HuH-7 (cell line): ENCODE data around the gene DPP7.

Experiments used
- DNase-seq: peaks from one replicate; pipeline ENCODE4 v3.0.0; 2011; ENCODE audit warnings: low spot score

Gene DPP7

DNA sequence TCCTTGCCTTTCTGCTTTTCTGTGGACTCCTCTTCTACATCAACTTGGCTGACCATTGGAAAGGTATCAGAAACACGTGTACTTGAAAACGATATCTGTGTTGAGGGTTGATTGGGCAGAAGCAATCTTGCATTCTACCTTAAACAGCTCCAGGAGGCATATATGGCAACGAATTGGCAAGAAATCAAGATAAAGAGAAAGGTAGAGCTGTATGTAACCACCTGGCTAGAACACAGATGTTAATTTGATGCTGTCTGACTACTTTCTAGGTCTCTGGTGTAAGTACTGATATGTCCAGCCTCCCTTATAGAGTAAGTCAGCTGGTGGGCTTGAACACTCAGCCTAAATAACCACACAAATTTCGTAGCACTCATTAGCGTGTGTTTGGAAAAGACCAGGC is 26.4 kb downstream of the DPP7 start:
- DNase-seq, result no peak

DNA sequence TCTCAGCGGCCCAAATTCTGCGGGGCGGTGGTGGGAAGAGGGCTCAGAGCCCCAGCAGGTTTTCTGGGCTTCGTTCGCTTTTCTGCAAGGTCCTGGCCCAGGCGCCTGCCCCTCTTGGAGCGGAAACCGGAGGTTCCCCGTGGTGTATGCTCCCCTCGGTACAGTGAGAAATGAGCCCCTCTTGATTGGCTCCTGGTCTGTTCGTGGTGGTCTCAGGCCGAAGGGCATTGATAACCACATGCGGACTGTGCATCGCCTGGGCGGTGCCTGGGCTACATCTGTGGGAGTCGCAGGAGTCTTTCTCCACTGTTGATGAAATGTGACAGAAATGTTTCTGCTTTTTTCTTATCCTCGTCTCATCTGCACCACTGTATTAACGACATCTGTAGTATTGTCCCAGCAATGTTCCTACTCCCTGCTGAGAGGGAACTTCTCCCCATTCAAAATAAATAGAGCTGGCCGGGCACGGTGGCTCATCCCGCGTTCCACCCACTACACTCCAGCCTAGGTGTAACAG is 27.1 kb downstream of the DPP7 start:
- DNase-seq, result no peak

DNA sequence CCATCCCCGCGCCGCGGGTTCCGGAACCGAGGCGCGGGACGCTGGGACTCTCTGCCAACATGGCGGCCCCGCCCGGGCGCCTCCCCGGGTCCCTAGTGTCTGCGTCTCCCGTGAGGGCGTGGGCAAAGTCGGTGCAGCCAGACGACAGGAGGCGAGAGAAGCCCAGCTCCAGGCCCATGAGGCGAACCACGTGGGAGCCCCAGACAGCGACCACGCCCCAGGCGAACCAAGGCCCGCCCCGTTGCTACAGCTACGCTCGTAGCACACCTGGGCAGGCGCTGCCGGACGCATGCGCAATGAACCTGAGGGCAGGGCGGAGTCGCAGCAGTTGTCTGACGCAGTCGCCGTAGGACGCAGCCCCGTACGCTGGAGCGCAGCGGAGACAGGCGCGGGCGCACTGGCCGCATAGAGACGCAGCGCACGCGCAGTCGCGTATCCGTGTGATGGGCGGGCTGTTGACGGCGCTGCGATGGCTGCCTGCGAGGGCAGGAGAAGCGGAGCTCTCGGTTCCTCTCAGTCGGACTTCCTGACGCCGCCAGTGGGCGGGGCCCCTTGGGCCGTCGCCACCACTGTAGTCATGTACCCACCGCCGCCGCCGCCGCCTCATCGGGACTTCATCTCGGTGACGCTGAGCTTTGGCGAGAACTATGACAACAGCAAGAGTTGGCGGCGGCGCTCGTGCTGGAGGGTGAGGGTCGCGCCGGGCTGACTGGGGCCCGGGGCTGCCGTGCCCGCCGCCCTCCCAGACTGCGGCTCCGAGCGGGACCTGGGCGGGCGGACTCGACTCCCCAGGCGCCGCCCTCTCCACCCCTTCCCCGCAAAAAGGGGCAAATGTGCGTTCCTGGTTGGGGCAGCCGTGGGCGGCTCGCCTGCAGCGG is 27.8 kb downstream of the DPP7 start, which contains the start of gene MAN1B1:
Gene MAN1B1, plus strand, starts transcription at position 455 of the 878 bp plus-strand sequence. Its CDS starts 15 bp downstream, at position 470.
- DNase-seq, result peak; percentile 99

DNA sequence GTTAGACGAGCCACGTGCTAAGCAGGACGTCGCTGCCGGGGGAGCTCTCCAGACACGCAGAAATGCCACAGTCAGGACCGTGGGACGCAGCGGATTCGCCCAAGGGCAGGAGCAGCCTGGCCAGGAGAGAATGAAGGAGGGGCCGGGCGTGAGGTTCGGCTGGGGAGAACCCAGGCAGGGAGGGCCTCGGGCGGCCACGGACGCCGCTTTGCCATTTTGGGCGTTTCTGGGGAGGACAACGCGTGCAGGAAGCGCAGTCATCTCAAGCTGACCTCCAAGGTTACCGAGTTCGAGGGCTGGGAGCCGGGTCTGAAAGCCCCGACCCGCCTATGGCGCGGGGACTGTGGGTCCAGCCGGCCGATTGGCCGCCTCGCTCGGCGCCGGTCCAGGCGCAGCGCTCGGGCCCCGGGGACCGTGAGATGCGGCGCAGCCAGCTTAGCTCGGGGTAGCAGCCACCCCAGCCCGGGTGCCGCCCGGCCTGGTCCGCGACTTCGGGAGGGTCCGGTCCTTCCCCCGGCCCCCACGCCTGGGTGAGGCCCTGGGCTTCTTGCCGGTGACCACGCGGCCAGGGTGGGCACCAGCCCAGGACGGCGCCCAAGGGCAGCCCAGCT is 28.5 kb downstream of the DPP7 start:
- peak; percentile 43 for DNase-seq

DNA sequence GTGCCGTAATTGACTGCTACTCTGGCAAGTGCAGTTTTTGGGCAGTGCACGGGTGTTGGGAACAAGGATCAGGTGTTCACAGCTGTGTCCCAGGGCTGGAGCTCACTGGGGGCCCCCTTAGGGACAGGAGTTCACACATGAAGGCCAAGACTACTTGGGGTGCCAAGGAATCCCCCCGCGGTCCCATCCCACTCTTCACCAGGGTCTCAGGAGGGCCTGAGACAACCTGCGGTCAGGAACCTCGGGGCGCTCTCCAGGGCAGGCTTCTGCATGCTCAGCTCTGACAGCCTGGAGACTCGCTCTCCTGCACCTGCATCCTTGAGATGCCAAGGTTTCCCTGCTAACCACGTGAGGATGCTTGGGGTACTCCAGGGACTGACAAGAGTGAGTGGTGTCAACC is 30.0 kb downstream of the DPP7 start:
- DNase-seq, result no peak

DNA sequence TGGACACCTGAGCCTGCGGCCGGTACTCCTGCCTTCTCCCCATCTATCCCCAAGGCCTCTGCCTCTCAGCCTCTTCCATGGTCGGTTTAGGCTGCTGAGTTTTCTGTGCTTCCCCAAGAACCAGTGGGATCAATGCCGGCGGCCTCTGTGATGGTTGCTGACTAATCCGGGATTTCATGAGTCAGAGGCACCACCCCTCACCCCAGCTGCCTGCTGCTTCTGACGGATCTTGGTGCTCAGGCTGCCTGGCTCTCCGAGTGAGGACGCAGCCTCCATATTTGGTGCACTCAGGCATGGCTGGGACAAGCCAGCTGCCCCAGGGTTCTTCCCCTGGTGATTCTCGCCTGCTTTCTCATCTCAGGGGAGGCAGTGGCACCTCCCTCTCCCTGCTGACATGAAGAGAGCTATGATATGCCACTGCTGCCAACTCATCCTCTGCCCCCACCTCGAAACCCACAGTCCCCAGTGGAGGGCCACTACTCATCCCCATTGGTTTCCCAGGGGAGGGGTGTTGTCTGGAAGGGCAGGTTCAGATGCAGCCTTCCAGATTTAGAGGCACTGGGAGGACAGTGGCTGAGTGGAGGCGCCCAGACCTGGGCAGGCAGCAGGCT is 31.0 kb downstream of the DPP7 start:
- no peak for DNase-seq

DNA sequence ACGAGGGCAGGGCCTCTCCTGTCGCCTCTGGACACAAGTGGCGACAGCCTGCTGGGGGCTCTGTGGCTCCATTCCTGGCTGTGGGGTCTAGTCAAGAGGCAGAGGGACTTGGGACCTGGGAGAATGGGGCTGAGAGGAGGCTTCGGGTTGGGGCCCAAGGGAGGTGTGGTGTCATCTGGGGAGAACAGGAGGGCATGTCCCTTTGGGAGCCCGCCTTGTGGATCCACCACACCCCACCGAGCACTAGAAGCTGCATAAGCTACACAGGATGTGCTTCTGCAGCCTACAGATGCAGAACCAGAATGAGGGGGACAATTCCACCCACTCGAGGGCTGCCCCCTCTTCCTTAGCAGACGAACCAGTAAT is 31.6 kb downstream of the DPP7 start:
- DNase-seq, result no peak

DNA sequence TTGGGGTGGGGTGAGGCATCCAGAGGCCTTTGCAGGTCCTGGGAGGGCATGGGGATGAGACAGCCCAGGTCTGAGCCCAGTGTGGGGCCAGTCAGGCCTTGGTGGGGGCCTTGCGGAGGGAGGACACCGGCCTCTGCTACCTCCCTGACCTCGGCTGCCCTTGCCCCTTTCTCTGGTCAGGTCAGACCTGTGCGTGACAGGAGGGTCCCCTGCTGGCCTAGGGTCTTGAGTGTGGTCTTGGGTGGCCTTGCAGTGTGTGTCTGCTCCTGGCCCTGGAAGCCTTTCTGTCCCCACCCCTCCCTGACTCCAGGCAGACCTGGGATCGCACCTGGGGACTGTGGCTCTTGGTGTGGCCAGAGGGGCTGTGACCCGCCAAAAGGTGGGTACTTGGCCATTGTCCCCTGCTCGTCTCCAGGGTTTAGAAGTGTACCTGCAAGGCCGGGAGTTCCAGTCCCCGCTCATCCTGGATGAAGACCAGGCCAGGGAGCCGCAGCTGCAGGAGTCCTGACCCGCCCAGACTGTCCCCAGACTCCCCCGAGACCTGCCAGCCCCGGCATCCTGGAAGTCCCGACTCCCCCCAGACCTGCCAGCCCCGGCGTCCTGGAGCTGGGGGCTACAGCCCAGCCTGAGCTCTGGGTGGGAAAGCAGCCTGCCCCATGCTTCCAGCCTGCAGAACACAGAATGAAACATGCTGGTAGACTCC is 32.2 kb downstream of the DPP7 start:
- no peak for DNase-seq

DNA sequence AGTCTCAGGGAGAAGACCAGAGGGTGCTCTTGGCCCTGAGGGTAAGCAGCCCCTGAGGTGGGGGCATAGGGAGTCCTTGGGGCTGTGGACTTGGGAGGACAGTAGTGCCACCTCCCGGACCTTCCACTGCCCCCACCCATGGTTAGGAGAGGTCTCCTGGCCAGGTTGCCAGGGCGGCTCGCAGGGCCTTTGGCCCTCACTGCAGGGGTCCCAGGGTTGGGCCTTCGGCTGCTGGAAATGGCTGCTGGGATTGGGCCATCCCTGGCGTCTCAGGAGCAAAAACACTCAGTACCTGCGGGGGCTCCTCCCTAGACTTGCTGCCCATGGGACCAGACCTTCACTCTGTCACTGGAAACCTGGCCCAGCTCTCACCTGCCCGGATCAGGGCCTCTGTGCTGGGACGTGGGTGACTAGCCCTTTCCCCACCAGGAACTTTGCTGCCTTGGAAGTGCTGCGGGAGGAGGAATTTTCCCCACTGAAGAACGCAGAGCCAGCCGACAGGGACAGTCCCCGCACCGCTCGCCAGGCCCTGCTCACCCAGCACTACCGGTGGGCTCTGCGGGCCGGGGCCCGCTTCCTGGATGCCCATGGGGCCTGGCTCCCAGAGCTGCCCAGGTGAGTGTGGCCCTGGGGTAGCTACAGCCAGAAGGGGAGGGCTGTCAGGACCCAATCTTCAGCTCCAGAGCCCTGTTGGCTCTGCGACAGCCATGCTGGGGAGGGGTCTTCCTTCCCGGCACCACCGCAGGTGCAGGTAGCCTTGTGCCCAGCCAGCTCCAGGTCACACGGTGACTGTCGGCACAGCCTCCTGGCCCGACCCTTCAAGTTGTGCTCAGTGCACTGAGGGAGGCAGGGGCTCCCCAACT is 34.0 kb downstream of the DPP7 start:
- DNase-seq, result no peak

DNA sequence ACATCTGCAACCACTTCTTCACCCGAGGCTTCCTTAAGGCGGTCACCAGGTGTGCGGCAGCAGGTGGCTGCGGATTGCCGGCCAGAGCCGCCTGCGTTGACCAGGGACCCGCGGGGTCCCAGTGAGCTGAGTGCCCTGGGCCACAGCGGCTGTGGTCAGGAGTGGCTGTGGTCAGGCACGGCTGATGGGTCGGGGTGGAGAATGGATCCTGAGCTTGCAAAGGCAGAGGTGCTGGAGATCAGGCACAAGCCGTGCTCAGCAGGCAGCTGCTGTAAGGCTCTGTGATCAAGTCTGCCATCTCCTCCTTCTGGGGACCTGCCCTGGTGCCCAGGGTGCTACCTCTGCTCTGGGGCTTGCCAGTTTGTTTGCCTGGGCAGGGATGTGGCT is 35.1 kb downstream of the DPP7 start:
- no peak for DNase-seq

DNA sequence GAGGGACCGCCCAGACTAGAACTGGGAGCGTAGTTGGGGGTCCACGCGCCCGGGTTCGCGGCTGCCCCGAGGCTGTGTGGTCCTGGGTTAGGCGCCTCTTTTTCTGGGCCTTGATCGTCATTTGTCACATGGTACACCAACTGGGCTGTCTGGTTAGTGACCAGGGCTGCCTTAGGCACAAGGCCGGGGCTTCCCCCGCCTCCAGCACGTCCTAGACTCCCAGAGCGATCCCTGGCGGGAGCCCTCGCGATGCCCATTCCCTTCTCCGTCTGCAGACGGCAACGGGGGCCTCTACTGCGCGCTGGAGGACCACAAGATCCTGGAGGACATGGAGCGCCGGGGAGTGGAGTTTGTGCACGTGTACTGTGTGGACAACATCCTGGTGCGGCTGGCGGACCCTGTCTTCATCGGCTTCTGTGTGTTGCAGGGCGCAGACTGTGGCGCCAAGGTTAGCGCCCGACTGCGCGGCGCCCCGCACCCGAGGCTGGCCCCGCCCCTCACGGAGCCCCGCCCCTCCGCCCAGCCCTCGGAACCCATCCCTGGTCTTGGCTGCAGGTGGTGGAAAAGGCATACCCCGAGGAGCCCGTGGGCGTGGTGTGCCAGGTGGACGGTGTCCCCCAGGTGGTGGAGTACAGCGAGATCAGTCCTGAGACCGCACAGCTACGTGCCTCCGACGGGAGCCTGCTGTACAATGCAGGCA is 35.7 kb downstream of the DPP7 start:
- DNase-seq, result no peak

DNA sequence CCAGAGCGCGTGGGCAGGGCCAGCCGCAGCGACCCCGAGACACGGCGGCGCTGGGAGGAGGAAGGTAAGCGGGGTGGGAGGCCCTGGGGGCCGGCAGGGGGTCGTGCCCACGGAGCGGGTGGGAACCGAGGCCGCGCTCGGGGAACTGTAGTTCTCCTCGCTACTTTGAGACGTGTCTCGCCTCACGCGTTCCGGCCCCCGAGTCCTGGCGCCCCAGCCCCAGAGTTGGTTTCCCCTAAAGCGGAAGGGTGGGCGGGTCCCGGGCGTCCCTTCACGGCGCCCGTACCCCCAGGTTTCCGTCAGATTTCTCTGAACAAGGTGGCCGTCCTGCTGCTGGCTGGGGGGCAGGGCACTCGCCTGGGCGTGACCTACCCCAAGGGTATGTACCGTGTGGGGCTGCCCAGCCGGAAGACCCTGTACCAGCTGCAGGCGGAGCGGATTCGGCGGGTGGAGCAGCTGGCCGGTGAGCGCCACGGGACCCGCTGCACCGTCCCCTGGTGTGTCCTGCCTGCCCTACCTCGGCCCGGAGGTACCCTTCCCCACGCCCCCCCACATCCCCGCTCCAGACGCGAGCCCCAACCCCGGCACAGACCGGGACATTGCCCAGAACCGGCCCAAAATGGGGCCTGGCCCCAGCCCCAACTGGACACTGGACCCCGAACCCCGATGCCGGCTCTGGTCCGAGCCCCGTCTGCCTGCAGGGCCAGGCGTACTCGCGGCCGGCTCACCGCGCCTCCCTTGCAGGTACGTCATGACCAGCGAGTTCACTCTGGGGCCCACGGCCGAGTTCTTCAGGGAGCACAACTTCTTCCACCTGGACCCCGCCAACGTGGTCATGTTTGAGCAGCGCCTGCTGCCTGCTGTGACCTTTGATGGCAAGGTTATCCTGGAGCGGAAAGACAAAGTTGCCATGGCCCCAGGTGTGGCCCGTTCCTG is 36.5 kb downstream of the DPP7 start:
- DNase-seq, result no peak

DNA sequence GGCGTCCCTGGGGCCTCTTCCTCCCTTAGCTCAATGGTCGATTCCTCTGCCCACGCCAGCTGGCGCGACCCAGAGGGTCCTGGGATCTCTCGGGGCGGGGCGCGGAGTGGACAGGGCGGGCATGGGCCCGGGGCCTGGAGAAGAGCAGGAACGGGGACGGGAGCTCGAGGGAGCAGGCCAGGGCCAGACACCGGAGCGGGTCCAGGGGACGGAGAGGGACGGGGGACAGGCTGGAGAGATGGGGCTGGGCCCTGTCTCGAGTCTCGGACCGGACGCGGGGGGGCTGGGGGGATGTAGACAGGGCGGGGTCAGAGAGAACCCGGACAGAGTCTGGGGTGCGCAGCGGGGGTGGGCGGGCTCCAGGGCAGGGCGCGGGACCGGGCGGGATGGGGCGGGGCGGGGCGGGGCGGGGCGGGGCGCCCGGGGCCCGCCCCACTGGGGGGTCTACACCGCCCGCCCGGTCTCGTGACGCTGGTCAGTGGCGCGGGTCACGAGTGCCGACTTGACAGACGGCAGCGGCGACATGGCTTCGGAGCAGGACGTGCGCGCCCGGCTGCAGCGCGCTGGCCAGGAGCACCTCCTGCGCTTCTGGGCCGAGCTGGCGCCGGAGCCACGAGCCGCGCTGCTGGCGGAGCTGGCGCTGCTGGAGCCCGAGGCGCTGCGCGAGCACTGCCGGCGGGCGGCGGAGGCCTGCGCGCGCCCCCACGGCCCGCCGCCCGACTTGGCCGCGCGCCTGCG is 37.4 kb downstream of the DPP7 start, which contains the start of gene UAP1L1:
Gene UAP1L1, plus strand, starts transcription at position 508 of the 738 bp plus-strand sequence. Its CDS starts 16 bp downstream, at position 524.
- DNase-seq, result peak; percentile 64

DNA sequence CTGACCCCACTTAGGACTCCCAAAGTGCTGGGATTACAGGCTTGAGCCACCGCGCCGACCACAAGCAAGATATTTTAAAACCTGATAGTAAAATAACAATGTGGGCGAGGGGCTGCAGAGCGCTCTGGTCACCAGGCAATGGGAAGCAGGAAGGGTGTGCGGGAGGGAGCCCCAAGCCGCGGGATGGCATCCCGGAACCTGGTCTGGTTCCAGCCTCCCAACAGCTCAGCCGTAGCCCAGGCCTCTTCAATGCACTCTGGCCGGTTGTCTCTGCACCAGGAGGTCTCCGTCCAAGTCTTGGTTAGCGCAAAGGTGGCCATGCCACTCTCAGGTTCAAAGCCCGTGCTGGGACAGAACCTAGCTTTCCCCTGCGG is 37.9 kb downstream of the DPP7 start:
- DNase-seq, result no peak

DNA sequence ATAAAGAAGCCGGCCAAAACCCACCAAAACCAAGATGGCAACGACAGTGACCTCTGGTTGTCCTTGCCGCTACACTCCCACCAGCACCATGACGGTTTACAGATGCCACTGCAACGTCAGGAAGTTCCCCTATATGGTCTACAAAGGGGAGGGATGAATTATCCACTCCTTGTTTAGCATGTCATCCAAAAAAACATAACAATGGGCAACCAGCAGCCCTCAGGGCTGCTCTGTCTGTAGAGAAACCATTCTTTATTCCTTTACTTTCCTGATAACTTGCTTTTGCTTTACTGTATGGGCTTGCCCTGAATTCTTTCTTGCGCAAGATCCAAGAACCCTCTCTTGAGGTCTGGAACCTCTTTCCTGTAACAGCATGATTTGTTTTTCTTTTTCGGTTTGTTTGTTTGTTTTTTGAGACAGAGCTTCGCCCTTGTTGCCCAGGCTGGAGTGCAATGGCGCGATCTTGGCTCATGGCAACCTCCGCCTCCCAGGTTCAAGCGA is 39.2 kb downstream of the DPP7 start:
- DNase-seq, result no peak

DNA sequence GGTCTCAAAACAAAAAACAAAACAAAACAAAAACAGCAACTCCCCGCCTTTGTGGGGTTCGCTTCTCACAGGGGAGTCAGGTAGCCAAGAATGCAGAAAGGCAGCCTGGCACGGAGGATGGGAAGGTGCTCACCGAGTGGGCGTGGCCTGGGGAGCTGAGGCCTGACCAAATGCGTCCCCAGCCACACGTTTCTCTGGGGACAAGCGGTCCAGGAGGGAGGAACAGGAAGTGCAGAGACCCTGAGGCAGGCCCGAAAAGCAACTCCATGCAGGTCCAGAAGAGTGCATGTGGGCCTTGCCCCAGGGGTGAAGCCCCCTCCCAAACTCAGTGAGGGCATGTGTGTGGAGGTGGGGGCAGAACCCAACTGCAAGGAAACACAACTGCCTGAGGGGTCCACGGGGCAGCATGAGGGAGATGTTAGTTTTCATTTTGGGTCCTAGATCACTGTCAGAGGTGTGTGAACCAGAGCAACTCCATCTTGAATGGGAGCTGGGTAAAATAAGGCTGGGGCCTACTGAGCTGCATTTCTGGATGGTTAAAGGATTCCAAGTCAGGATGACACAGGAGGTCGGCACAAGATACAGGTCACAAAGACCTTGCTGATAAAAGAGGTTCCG is 39.8 kb downstream of the DPP7 start:
- DNase-seq, result no peak

DNA sequence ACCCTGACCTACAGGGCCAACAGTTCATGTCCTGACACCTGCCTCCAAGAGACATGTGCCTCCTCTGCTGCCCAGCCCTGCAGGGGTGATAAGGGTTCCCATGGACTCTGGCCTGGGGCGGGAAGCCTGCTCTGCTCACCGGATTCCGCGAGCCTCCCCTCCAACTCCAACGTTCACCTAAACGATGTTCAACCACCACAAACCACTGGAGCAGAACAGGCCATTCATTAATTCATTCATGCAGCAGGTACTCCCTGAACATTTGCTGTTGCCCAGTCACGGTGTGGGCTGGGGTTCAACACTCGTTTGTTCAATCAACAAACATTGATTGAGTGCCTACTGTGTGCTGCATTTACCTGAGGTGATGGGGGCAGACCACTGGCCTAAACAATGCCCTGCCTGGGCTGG is 40.5 kb downstream of the DPP7 start:
- DNase-seq, result no peak

DNA sequence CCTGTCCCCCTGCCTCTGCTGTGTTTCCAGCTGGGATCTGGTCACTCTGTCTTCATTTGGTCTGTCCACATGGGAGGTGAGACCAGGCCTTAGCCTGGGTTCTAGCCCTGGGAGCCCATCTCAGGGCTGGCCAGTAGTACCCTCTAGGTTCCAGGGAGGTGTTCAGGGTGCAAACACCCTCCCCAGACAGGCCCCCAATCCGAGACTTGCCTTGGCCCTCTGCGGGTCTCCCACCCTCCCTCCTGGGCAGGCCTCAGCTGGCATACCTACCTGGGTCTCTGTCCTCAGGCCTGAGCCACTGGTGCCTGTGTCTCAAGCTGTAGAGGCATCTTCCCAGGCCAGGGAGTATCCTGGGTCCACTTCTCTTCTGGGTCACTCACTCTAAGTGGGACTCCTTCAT is 43.3 kb downstream of the DPP7 start:
- DNase-seq, result no peak
